ENCODE results near the gene RNF157.

Gene RNF157

GRCh38 chr17:76240461-76241203, at the start of gene RNF157:
RNF157 (minus strand) TSS chr17:76240493; CDS start chr17:76240240, 253 bp downstream.
- peak; percentile 55 to 58 for DNase-seq

- DNase-seq, result no peak
Observed at GRCh38 chr17:76281573-76282371, 41.5 kb upstream of the RNF157 start.

- DNase-seq, result no peak
Observed at GRCh38 chr17:76280650-76281049, 40.4 kb upstream of the RNF157 start.

- DNase-seq, result no peak
Observed at GRCh38 chr17:76279742-76280287, 39.5 kb upstream of the RNF157 start.

- peak; percentile 90 to 92 for DNase-seq
Observed at GRCh38 chr17:76278952-76279741, 38.9 kb upstream of the RNF157 start.

- DNase-seq, result no peak
Observed at GRCh38 chr17:76278268-76278908, 38.1 kb upstream of the RNF157 start.

- DNase-seq, result no peak
Observed at GRCh38 chr17:76277300-76278267, 37.3 kb upstream of the RNF157 start.

- no peak for DNase-seq
Observed at GRCh38 chr17:76276461-76277299, 36.4 kb upstream of the RNF157 start.

- DNase-seq, result no peak
Observed at GRCh38 chr17:76276069-76276431, 35.8 kb upstream of the RNF157 start.

GRCh38 chr17:76275382-76276068, 35.2 kb upstream of the RNF157 start:
- DNase-seq, result no peak

- no peak for DNase-seq
Observed at GRCh38 chr17:76274112-76274956, 34.0 kb upstream of the RNF157 start.

- no peak for DNase-seq
Observed at GRCh38 chr17:76273445-76274111, 33.3 kb upstream of the RNF157 start.

- DNase-seq, result peak; percentile 80 to 85
Observed at GRCh38 chr17:76272541-76273444, 32.5 kb upstream of the RNF157 start.

GRCh38 chr17:76271669-76272540, 31.6 kb upstream of the RNF157 start:
- DNase-seq, result peak; percentile 89 to 93

- DNase-seq, result peak; percentile 32 to 50
Observed at GRCh38 chr17:76270770-76271668, 30.7 kb upstream of the RNF157 start.

Data from activated CD4-positive, alpha-beta T cell treated with anti-CD3 and anti-CD28 coated beads, Interleukin-2, amount 50 U/mL, for 48 hours (primary cell).